Heart left ventricle (tissue), 13 donors: ENCODE data around the gene ALX3.

Experiments used
- CTCF ChIP-seq, 12 donors: fragments of 200-600 bp; sonication (generic) in 4 of 12; IDR thresholded peaks; one replicate each; pipeline versions ENCODE4 v1.5.0 to v1.8.0; 2018 to 2022; ENCODE audit warnings: antibody characterized with exemption in 12 of 12, mild to moderate bottlenecking in 5 of 12
- POLR2A ChIP-seq, 2 donors: fragments of 450-650 bp; IDR thresholded peaks; one replicate each; pipeline ENCODE4 v1.6.1; 2017; ENCODE audit warnings: antibody characterized with exemption in 2 of 2, mild to moderate bottlenecking in 2 of 2, moderate library complexity in 2 of 2
- donor health status: ischemic (EF 13 %, LVEDD 7.1; RV severe dilation, severe dysfunction).
- donor health status: DM: no; HTN: yes; CAD: no.
- donor health status: DM: no; HTN: no; CAD: no.
- donor health status: ischemic (EF 25% LVEDD 6.9; RV normal size, moderate dysfunction).
- donor health status: ischemic (EF 25% LVEDD 5.7; RV mildly dilated, moderate dysfunction).
- donor health status: ischemic (EF 35%, LVEDD 5.7; RV mildly dilated, moderate dysfunction).
- donor health status: nonischemic (EF 11% LVEDD 7.7; RV severe dilation, severe dysfunction).
- donor health status: DM: yes; HTN: yes; CAD: no.
- donor health status: PGD.
- donor health status: ischemic (EF 29% LVEDD 5.4; RV normal size, mild dysfunction).
- donor health status: nonischemic (EF 23%, LVEDD 6.1; RV moderate dilation, normal function).

- TF ChIP-seq CTCF (IDR thresholded peaks at IDR 0.05) (no peak), POLR2A (IDR thresholded peaks at IDR 0.05) (no peak)
These were observed 12.8 kb upstream of the ALX3 start for GRCh38 chr1:110083061-110083865.
